ENCODE data around the gene PRELID2.
"Not testable (repeated sequence)": the region's sequence is repeated elsewhere in the genome, so short reads cannot be mapped to it uniquely, and the experiment has no call there.

- TF ChIP-seq CTCF, POLR2AphosphoS5 (IDR thresholded peaks at IDR 0.05): not testable (repeated sequence)
These were observed 1.1 kb upstream of the PRELID2 start for GRCh38 chr5:145836241-145836640.

Data from prostate gland (tissue), 2 donors.